GM18517 (cell line): Measurements from ENCODE around the gene CXCL3.
A peak's percentile ranks its signal among the peaks of the same experiment; 100 is the strongest.

ENCODE experiments used
- ATAC-seq: cut with Tn5 transposase; IDR thresholded peaks from one replicate; pipeline ENCODE4 v1.9.1; 2021; ENCODE audit warnings: mild to moderate bottlenecking, moderate library complexity; ENCODE audit not compliant: unreplicated experiment

CXCL3 gene

DNA sequence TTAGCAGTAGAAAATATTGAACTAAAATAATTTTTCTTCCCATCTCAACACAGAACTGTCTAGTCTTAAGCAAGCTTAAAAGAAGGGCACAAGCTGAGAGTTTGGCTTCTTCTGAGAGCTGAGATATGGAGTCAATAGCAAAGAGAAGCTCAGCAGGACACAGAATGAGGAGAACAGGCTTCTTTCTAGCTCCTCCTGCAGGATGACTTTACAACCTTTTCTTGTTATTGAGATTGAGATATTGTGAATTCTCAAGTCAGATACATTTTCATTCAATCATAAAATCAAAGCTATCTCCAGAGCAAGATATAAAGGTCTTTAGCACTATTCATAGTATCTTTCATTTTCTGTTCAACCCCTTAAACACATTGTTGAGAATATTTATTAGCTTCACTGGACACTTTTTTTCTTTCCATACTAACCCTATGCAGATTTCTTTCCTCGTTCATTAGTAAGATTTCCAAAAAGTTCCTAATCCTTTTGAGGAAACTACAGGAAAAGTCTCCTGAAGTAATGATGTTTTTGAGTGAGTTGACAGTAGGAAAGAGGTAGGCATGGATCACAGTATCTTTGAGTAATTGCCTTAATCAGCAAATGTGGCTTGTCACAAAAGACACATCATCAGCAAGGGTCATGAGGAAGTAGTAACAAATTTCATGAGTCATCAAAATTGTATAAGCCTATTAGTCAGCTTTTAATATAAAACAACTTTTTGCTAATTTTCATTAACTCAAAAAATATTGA, 17.8 kb upstream of the CXCL3 start:
- no peak for ATAC-seq

DNA sequence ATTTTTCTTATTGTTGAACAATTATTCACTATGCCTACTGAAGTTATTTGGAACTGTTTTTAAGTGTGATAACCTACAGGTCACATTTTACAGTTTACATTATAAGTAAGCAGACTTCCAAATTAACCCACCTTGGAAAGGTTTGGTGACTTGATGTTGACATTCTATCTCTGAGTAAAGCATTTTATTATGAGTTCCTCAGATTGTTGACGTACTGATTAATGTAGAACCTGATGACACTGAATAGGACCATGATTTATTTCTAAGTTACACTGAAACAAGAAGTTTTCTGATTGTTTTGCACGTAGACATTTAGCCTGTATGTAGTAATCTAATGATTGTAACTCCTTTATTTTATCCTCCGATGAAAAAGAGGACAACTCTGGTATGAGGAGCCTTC, 17.0 kb upstream of the CXCL3 start:
- ATAC-seq = no peak

DNA sequence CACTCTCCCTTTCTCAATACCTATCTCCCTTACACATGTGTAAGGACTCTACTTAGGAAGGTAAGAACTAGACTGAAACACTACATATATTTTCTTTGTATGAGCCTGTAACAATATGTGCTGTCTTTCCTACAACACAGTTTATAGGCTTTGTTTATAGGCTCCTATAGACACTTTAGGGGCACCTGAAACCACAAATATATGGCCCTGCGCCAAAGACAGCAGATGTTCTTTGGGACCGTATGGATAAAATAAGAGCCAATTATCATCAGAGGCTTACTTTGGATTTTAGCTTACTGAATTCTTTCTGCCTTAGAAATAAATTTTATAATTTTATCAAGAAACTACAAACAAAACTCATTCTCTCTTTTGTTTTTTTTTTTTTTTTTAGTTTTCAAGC, 16.6 kb upstream of the CXCL3 start:
- no peak for ATAC-seq

DNA sequence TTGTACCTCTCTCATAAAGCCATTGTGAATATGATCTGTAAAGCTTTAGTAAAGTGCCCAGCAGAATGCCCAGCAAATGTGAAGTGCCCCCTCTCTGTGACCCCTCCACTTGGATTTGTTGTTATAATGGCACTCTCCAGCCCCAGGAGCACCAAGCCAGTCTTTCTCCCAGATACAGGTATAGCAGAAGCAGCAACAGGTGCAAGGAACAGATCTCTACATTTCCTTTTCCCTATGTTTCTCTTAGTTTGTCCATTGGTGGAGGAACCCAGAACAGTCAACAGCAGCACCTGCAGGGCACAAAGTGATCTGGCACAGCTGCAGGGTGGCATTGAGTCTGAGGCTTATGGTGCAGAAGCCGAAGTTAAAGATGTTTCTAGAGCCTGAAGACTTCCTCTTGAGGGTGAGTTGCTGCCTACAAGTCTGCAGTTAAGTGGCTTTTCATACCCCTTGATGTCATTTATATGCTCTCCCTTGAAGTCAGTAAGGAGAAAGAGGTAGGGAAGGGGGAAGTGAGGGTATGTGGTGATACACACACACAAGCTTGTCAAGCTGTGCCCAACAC, 16.1 kb upstream of the CXCL3 start:
- no peak for ATAC-seq

DNA sequence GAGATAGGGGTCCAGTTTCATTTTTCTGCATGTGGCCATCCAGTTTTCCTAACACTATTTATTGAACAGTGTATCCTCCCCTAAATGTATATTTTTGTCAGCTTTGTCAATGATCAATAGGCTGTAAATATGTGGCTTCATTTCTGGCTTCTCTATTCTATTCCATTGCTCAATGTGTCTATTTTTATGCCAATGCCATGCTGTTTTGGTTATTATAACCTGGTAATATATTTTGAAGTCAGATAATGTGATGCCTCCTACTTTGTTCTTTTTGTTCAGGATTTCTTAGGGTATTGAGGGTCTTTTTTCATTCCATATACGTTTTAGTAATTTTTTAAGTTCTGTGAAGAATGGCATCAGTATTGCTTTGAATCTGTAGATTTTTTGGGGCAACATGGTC, 8.7 kb upstream of the CXCL3 start:
- no peak for ATAC-seq

DNA sequence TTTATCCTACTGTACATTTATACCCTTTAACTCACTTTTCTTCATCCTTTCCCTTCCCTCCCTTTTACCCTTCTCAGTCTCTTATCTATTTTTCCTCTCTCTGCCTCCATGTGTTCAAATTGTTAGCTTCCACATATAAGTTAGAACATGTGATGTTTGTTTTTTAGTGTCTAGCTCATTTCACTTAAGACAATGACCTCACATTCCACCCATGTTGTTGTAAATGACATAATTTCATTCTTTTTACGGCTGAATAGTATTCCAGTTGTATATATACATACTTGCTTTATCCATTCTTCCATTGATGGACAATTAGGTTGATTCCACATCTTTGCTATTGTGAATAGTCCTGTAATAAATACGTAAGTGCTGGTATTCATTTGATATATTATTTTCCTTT, 7.3 kb upstream of the CXCL3 start:
- no peak for ATAC-seq

DNA sequence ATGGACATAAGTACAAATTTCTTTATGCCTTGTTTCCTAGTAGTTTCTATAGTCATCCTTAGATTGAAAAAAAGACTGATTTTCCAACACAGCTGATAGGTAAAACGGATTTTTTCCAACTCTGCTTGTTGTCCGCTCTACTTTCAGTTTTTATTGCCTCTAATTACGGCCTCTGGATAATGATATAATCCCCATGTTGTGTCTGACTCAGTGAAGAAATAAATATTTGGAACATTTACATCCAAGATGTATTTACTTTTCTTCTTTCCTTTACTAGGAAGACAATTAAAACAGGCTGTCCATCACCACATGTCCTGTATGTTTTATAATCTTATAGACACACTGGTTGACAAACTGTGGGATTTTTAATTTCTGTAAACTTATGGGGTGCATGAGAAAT, 6.8 kb upstream of the CXCL3 start:
- no peak for ATAC-seq

DNA sequence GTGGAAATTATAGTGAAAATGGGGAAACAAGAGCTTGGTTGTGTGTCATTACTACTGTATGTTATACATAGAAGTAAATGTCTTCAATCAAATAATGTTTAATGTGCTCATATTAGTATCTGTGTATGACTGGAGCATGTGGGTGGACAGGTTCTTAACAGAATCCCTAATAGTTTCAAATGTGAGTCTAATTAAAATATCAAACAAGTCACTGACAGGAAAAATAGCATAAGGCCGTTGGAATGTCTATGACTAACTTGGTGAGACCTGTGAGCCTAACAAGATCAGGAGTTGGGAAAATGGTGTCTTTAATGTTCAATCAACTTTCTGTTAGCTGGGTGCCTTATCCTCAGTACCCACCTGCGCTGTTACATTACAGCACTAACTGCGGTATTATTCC, 6.2 kb upstream of the CXCL3 start:
- no peak for ATAC-seq

DNA sequence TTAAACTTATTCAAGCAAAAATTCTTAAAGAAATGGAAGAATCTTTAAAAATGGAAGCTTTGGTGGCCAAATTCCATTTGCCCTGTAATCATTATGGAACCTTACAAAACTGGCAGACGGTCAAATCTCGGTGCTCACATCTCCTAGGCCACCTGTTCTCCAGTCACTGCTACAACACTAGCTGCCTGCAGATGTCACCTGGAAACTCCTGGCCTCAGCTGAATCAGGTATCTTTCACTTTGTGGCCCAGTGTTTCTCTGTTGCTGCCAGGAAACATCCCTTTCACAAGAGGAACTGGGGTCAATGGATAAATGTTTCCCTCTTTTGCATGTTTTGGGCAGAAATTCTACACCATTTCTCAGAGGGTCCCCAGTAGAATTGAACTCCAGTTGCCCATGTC, 4.2 kb upstream of the CXCL3 start:
- no peak for ATAC-seq

DNA sequence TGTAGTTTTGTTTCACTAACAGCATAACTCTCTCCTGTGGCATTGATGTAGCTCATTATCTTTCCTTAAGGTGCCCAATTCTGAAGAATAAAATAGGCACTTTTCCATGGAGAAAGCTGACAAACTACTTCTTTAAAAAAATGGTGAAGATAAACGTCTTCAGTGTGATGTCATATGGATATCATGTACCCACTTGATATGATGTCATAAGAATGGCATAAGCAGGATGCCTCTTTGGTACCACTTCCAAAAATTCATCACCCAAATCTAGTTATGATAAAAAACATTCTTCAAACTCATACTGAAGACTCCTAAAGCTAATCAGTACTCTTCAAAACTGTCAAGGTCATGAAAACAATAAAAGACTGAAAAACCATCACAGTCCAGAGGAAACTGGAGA, 2.9 kb upstream of the CXCL3 start:
- no peak for ATAC-seq

DNA sequence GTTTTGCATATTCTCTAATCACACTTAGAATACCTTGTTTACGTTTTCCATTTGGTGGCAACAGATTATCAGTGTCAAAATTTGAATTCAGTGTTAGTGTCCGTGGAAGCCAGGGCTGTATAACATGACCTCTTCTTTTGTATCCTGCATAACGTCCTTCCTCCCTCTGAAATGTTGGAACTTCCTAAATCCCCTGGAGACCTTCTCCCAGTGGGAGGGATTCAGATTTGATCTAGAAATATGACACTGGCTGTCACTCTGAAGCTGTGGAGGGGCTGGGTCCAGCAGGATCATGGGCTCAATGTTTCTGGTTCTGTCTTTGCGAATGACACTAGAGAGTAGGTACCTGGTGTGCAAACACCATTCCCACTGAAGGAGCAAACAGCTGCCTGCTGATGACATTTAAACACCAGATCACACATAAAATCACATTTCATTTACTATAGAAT, 850 bp upstream of the CXCL3 start:
- ATAC-seq = no peak

DNA sequence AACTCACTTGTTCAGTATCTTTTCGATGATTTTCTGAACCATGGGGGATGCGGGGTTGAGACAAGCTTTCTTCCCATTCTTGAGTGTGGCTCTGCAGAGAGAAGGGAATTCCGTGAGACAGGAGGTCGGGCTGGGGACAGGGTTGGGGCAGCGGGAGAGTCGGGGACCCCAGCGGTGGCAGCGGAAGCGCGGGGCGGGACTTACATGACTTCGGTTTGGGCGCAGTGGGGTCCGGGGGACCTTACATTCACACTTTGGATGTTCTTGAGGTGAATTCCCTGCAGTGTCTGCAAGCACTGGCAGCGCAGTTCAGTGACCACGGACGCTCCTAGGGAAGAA, 434 bp downstream of the CXCL3 start:
- ATAC-seq = peak; percentile 19

DNA sequence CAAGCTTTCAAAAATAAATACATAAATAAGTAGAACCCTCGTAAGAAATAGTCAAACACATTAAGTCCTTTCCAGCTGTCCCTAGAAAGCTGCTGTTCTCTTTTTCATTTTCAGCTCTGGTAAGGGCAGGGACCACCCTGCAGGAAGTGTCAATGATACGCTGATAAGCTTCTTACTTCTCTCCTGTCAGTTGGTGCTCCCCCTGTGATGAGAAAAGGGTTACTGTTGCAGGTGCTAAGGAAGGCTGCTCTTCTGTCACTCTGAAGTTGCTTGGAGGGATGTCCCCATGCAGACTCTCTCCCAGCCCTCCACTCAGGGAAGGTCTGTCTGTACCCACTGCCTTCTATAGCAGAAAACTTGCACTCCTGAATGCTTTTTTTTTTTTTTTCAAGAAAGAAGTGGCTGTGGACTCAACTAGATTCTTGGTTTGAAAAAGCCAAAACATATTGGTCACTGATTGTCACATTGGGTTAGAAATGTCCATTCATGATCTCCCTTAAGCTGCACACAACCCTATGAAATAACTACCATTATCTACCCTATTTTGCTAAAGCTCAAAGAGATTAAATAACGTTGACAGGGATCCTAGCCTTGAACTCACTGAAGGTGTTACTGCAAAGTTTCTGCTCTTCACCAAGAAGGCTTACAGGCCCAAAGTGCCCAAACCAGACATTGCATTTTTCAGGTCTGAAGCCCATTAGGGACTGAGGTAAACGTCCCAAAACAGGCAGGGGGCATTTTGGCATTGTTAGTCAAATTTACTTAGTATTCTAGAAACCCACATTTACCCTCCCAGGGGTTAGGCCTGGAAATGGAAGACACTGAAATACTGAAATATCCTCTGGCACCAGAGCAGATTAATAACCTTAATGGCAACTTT, 1.2 kb downstream of the CXCL3 start:
- no peak for ATAC-seq

DNA sequence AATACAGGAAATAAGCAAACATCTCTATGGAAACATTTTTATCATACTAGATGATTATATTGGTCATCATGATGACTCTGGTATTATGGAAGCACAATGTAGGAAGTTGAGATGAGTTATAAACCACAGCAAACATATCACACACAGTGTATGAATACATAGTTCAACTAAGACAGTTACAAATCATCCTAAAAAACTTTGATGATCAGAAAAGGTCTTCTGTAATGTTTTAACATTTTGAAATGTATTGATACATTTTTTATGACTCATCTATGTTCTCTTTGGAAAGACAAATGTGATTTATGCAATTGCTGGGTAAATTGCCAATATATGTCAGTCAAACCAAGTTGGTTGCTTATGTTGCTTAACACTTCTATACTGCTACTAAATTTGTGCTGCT, 4.8 kb downstream of the CXCL3 start:
- no peak for ATAC-seq

DNA sequence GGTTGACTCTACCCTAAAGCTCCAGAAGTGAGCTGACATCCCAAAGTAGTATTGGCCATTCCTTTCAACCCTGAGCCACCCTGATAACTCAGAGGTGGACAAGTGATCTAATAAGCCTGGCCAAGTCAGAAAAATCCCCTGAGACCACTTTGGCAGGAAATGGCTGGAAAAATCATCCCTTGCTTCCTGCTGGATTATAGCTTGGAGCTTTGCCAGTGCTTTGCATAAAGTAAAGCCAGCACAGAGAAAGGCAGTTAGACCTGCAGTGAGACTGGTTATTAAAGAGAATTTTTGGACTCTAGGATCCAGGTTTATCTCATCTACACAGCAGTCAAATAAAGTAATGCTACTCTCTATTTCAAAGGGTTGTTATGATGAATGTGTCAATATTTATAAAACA, 6.4 kb downstream of the CXCL3 start:
- no peak for ATAC-seq

DNA sequence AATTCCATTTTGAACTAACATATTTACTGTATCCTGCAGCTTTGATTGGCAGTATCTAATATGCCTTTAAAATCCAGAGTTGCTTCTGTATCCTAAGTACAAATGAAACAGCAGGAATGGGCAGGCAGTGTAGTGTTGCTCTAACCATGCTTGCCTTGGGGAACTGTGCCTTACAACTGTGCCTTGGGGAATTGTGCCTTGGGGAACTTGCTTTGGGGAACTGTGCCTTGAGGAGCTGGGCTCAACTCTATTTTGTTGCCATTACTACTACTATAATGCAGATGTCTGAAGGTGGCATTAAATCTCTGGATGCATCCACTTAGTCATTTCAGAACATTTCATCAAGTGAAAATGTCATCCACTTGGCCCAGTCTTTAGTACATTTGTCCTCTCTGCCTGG, 6.9 kb downstream of the CXCL3 start:
- no peak for ATAC-seq

DNA sequence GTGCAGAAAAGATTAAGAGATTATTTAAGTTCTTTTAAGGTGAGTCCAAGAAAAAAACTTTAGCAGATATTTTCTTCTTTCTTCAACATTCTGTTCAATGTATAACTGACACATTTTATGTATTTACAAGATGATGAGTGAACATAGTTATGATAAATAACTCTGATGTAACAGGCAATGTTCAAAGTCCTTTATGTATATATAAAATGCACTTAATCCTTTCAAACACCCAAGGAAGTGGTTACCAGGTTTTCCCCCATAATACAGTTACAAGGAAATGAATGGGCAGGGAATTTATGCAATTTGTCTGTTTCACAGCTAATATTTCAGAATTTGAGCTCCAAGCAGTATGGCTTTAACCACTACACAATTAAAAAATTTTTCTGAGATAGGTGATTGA, 8.2 kb downstream of the CXCL3 start:
- no peak for ATAC-seq

DNA sequence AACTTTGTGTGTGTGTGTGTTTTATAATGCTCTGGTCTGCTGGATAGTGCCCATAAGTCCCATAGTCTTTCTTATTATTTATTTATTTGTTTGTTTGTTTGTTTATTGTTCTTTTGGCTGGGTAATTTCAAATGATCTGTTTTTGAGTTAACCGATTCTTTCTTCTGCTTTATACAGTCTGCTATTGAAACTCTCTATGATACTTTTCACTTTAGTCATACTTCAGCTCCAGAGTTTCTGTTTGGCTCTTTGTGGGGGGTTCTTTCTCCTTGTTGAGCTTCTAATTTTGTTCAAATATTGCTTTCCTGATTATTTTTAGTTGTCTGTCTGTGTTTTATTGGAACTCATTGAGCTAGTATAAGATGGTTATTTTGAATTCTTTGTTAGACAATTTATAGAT, 10.0 kb downstream of the CXCL3 start:
- ATAC-seq = no peak

DNA sequence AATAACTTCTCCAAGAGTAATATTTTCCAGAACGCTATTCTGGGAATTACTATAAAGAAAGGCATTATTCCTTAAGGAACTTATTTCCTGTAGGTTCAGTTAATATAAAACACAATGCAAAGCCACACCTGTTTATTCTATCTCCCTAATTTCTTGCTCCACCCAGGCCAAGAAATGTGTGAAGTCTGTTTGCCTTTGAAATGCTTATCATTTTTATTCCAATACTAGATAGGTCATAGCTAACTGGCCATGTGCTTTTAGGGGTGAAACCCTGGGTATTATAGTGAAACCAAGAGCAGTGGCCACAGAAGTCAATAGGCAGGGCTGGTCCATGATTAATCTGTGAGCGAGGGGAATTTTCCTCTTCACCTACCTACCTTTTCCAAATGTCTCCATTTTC, 14.8 kb downstream of the CXCL3 start:
- ATAC-seq = no peak

DNA sequence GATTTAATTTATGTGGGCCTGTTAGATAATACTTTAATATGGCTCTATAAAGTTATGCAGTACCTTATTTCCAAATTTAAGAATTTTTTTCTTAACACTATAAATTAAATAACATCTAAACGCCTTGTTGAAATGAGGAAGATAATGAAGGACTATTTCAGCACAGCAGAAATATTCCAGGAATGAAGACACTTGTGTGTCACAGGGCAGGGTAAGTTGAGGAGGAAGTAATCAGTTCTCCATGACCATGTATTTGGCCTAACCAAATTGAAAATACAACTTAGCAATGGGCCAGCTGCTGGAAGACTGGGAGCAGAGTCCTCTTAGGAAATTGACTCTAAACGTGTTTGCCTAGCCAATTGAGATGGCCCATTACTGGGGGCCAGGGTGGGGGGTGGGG, 16.9 kb downstream of the CXCL3 start:
- no peak for ATAC-seq

DNA sequence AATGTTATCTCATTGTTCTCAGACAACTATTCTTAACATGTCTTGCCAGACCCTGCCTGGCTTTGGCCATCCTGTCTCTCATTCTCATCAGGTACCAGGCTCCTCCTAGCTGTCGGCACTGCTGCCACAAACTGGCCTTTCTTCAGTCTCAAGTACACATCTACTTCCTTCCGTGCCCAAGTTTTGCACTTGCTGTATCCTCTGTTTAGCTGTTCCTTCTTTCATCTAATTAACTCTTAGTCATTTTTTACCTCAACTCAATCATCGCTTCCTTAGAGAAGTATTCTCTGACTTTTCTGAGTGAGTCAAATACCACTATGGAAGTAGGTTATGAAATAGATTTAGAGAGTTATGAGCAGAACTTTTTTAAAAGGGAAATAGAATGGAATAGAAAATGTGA, 19.7 kb downstream of the CXCL3 start:
- no peak for ATAC-seq

DNA sequence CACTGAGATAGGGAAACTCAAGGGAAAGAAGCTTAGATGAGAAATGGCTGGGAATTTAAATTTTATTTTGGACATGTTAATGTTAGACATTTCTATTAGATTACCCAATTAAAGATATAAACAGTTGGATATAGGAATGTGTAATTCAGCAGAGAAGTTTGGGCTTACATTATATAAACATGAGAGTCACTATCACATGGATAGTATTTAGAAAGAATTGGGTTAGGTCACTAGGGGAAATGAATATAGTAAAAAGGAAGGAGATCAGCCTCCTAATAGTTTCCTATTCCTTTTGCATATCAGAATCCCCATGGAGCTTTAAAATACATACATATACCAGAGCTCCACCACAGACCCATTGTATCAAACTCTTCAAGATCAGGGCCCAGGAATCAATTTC, 20.4 kb downstream of the CXCL3 start:
- ATAC-seq = no peak
